Activated CD8-positive, alpha-beta memory T cell treated with anti-CD3 and anti-CD28 coated beads for 36 hours (primary cell): ENCODE measurements around the gene TIMM10B. TPM values are rescaled to one million over a fixed set of nuclear protein-coding genes. Genes with fewer than 3 reads are reported as not detected.

Source experiments
- CTCF ChIA-PET: fragments of 350-600 bp; sonication (Branson Sonifier 250); formaldehyde crosslinking; loops from one replicate; lab custom pipeline; 2021; ENCODE audit warnings: antibody characterized with exemption; lab: Charles Lee
- POLR2A ChIA-PET: fragments of 350-600 bp; sonication (Branson Sonifier 250); formaldehyde crosslinking; loops from one replicate; lab custom pipeline; 2021; ENCODE audit warnings: antibody characterized with exemption; lab: Charles Lee
- total RNA-seq, 2 experiments: library from RNA; stranded (reverse); gene quantifications; one replicate each; pipeline ENCODE4 v1.2.3, GENCODE V29; 2021

Gene TIMM10B
- total RNA-seq, 2 experiments from 2014 or later: 44.2 to 45.8 TPM

DNA sequence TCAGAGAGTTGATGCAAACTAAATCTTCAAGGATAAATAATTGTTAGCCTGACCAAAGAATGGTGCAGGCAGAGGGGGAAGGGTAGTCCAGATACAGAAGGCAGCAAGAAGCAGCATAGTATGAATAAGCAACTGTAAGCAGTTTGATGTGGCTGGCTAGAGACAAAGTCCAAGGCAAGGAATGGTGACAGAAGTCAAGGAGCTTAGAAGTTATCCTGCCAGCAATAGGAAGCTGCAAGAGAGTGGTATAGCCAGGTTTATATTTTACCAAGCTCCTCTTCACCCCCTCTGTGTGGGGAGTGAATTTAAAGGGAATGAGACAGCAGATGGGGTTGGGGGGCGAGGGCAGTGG lies 22.2 kb upstream of the TIMM10B start:
- ChIA-PET POLR2A (interaction anchor here (0.9 kb wide), 1 partner anchor 16 kb away, joined by 6 read pairs; no protein-coding TSS in a partner anchor), CTCF (interaction anchor here (1.0 kb wide), 1 partner anchor 80 kb away, joined by 4 read pairs; no protein-coding TSS in a partner anchor)

- POLR2A ChIA-PET: no interaction called here
These were observed 12.4 kb upstream of the TIMM10B start for GRCh38 chr11:6468712-6469495.

GRCh38 chr11:6469599-6469998 lies 11.7 kb upstream of the TIMM10B start:
- ChIA-PET POLR2A (no interaction called here), CTCF (no interaction called here)

More at GRCh38 chr11:6468712-6469495, 12.4 kb upstream of the TIMM10B start:
- CTCF ChIA-PET: interaction anchor here (0.8 to 1.7 kb wide), 2 partner anchors 62 to 90 kb away, joined by 3 to 7 read pairs; no protein-coding TSS in a partner anchor

DNA sequence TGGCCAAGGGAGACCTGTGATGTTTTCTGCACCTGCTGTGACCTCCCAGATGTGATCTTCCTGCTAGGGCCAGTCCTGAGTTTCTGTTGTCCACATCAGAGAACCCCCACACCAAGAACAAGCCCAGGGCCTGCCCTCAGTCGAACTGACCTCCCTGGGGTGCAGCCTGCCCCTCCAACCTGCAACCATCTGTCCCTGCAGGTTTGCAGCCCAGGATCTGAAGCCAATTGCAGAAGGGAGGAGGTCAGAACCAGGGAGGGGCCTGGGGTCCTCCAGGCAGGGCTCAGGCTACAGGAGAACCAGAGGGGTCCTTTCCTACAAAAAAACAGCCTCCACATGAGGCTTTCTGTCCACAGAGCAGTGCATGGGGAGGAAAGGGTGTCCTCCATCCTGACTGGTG lies 8.4 kb upstream of the TIMM10B start:
- POLR2A ChIA-PET: interaction anchor here (1.2 to 1.4 kb wide), 2 partner anchors 9 to 53 kb away, joined by 3 to 5 read pairs; partner anchors contain the start of gene APBB1
- CTCF ChIA-PET: interaction anchor here (0.8 to 1.7 kb wide), 4 partner anchors 29 to 233 kb away, joined by 3 to 4 read pairs (median 4); no protein-coding TSS in a partner anchor

GRCh38 chr11:6473451-6474412 lies 7.6 kb upstream of the TIMM10B start, which contains the start of gene TRIM3:
TRIM3 (minus strand) TSS chr11:6473941; CDS start chr11:6465695, 8,246 bp downstream.
- POLR2A ChIA-PET: interaction anchor here (0.5 to 1.4 kb wide), 5 partner anchors 8 to 54 kb away, joined by 3 to 6 read pairs (median 3); partner anchors contain the start of genes APBB1 and TIMM10B

GRCh38 chr11:6474413-6474792 lies 6.9 kb upstream of the TIMM10B start:
- CTCF ChIA-PET: interaction anchor here (0.5 to 2.2 kb wide), 2 partner anchors 95 to 255 kb away, joined by 3 to 5 read pairs; no protein-coding TSS in a partner anchor
- POLR2A ChIA-PET: interaction anchor here (0.5 to 1.1 kb wide), 3 partner anchors 12 to 34 kb away, joined by 3 to 6 read pairs (median 6); no protein-coding TSS in a partner anchor

More at GRCh38 chr11:6473451-6474412, 7.6 kb upstream of the TIMM10B start, which contains the start of gene TRIM3:
- CTCF ChIA-PET: interaction anchor here (0.7 to 2.2 kb wide), 5 partner anchors 30 to 232 kb away, joined by 3 to 5 read pairs (median 4); partner anchors contain the start of gene APBB1

DNA sequence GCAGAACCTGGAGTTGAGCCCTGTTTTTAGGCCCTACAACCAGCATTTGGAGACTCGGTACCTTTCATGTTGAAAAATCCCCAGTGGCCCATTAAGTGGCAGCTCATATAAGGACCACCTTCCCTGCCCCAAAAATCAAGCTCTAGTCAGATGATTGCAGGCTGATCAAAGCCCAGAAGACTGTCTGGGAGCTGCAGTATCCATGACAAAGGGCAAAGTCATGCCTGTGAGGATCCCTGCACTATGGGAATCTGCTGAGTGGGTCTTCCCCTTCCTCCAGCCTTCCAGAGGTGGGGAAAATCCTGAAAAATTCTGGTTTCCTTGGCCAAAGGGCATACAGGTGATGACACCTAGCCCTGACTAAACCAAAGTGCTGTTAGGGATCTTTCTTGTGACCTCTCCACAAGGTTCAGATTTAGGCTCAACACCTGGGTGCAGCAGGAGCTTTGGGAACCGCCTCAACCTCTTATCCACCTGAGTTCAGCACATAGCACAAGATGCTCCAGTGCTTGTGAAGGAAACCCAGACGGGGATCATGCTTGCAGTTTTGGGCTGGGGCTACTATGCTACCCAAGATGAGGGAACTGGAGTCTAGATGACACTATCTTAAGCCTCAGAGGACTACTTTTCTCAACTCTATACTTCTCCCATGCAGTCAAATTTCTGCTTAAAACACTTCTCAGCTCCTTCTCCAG lies 6.3 kb upstream of the TIMM10B start:
- ChIA-PET CTCF (interaction anchor here (0.5 to 2.2 kb wide), 3 partner anchors 96 to 255 kb away, joined by 3 to 5 read pairs (median 3); no protein-coding TSS in a partner anchor), POLR2A (interaction anchor here (0.5 to 1.1 kb wide), 3 partner anchors 15 to 36 kb away, joined by 3 to 6 read pairs (median 6); no protein-coding TSS in a partner anchor)

GRCh38 chr11:6475936-6476335 lies 5.4 kb upstream of the TIMM10B start:
- POLR2A ChIA-PET: no interaction called here
- CTCF ChIA-PET: no interaction called here

GRCh38 chr11:6476571-6476970 lies 4.7 kb upstream of the TIMM10B start:
- CTCF ChIA-PET: no interaction called here
- POLR2A ChIA-PET: no interaction called here

- CTCF ChIA-PET: no interaction called here
These were observed 894 bp upstream of the TIMM10B start for GRCh38 chr11:6480299-6480914.

GRCh38 chr11:6481924-6482275 lies 599 bp downstream of the TIMM10B start:
- POLR2A ChIA-PET: interaction anchor here (0.7 to 1.8 kb wide), 8 partner anchors 8 to 192 kb away, joined by 3 to 10 read pairs (median 4); partner anchors contain the start of genes APBB1, SMPD1, TPP1 and TRIM3
- CTCF ChIA-PET: interaction anchor here (1.0 to 1.7 kb wide), 5 partner anchors 15 to 103 kb away, joined by 3 to 5 read pairs (median 3); partner anchors contain the start of gene DNHD1

More at GRCh38 chr11:6480299-6480914, 894 bp upstream of the TIMM10B start:
- POLR2A ChIA-PET: no interaction called here

GRCh38 chr11:6482441-6482840 lies 1.1 kb downstream of the TIMM10B start:
- CTCF ChIA-PET: interaction anchor here (1.0 to 1.7 kb wide), 5 partner anchors 15 to 103 kb away, joined by 3 to 5 read pairs (median 3); partner anchors contain the start of gene DNHD1
- POLR2A ChIA-PET: interaction anchor here (0.7 to 1.8 kb wide), 6 partner anchors 9 to 192 kb away, joined by 3 to 10 read pairs (median 4); partner anchors contain the start of genes APBB1, TPP1 and TRIM3

GRCh38 chr11:6483015-6483414 lies 1.7 kb downstream of the TIMM10B start:
- ChIA-PET POLR2A (interaction anchor here (1.0 kb wide), 1 partner anchor 81 kb away, joined by 4 read pairs; no protein-coding TSS in a partner anchor), CTCF (interaction anchor here (1.1 to 1.6 kb wide), 2 partner anchors 14 to 17 kb away, joined by 3 read pairs; partner anchors contain the start of gene DNHD1)

DNA sequence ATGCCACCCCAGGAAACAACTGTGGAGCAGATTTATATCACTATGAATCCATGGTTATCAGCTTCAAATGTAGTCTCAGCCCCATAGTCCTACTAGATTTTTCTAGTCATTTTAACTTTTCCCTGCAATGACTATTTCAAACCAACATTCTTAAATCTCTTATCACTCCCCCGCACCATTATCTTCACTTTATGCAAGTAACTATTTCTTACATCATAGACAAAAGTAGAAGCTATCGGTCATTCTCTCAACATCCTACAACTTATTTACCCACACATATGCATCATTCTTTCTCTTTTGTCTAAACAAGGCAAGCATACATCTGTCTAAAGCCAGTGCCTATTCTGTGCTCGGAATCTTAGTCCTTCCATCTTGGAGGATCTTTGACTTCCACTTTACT lies 4.4 kb downstream of the TIMM10B start:
- ChIA-PET POLR2A (no interaction called here), CTCF (no interaction called here)

GRCh38 chr11:6486256-6486655 lies 5.0 kb downstream of the TIMM10B start:
- CTCF ChIA-PET: no interaction called here
- POLR2A ChIA-PET: interaction anchor here (0.6 kb wide), 1 partner anchor 12 kb away, joined by 3 read pairs; no protein-coding TSS in a partner anchor

DNA sequence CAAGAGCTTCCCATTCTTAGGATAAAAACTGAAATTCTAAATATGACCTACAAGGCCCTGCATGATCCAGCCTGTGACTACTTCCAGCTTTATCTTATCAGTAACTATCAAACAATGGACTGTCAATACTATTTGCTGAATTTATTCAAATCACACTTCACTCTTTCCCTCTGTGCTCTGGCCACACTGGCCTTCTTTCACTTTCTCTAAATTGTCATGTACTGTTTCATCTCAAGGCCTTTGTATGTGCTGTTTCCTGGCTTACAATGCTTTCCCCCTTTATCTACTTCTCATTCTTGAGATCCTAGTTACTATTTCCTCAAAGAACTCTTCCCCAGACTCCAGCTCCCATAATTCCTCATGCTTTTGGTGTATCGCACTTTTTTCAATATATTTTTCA lies 5.6 kb downstream of the TIMM10B start:
- CTCF ChIA-PET: no interaction called here
- POLR2A ChIA-PET: interaction anchor here (0.6 kb wide), 1 partner anchor 13 kb away, joined by 3 read pairs; no protein-coding TSS in a partner anchor

DNA sequence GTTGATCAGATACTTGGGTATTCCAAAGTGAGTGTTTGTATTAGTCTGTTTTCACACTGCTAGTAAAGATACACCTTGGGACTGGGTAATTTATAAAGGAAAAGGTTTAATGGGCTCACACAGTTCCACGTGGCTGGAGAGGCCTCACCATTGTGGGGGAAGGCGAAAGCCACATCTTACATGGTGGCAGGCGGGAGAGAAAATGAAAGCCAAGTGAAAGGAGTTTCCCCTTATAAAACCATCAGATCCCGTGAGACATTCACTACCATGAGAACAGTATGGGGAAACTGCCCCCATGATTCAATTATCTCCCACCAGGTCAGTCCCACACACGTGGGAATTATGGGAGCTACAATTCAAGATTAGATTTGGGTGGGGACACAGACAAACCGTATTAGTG lies 7.0 kb downstream of the TIMM10B start:
- CTCF ChIA-PET: interaction anchor here (1.5 kb wide), 1 partner anchor 18 kb away, joined by 3 read pairs; no protein-coding TSS in a partner anchor
- POLR2A ChIA-PET: no interaction called here
